ENCODE results near the gene XIRP2. TPM values are rescaled to one million over a fixed set of nuclear protein-coding genes. Genes with fewer than 3 reads are reported as not detected.

The XIRP2 gene
- total RNA-seq, 1 experiment from 2014 or later = not detected

- H3K4me1 Mint-ChIP-seq (ENCODE audit: low read depth, unreplicated experiment) = peaks cover 15% of the 10 kb centered on the region
- no TSS peak for BruUV-seq (replicated peaks)
- TF ChIP-seq CTCF (IDR thresholded peaks at IDR 0.05; ENCODE audit: unreplicated experiment) = no peak
- no peaks in the 10 kb centered on the region for H3K36me3 Mint-ChIP-seq (ENCODE audit: insufficient read depth, unreplicated experiment)
- no peak for DNase-seq
- no peaks in the 10 kb centered on the region for H3K27me3 Mint-ChIP-seq (ENCODE audit: unreplicated experiment)
- CTCF ChIA-PET = interaction anchor here (0.7 kb wide), 1 partner anchor 815 kb away, joined by 3 read pairs; no protein-coding TSS in a partner anchor
- intact Hi-C loops (cut with micrococcal nuclease; ENCODE audit: unreplicated experiment) = no loop called here
- no peak overlapping the region for H3K27ac Mint-ChIP-seq (ENCODE audit: unreplicated experiment)
- peaks cover 5% of the 10 kb centered on the region for H3K9me3 Mint-ChIP-seq (ENCODE audit: low read depth, unreplicated experiment)
- H3K4me3 Mint-ChIP-seq (ENCODE audit: low read depth, unreplicated experiment) = no peak overlapping the region
Measured at GRCh38 chr2:167147271-167147941, 259.1 kb downstream of the XIRP2 start.

GRCh38 chr2:167151894-167152293 lies 263.6 kb downstream of the XIRP2 start:
- no peaks in the 10 kb centered on the region for H3K36me3 Mint-ChIP-seq (ENCODE audit: insufficient read depth, unreplicated experiment)
- DNase-seq = no peak
- no peak overlapping the region for H3K4me3 Mint-ChIP-seq (ENCODE audit: low read depth, unreplicated experiment)
- H3K27ac Mint-ChIP-seq (ENCODE audit: unreplicated experiment) = no peak overlapping the region
- intact Hi-C loops (cut with micrococcal nuclease; ENCODE audit: unreplicated experiment) = no loop called here
- peaks cover 3% of the 10 kb centered on the region for H3K9me3 Mint-ChIP-seq (ENCODE audit: low read depth, unreplicated experiment)
- TF ChIP-seq CTCF (IDR thresholded peaks at IDR 0.05; ENCODE audit: unreplicated experiment) = no peak
- CTCF ChIA-PET = no interaction called here
- no peaks in the 10 kb centered on the region for H3K27me3 Mint-ChIP-seq (ENCODE audit: unreplicated experiment)
- no TSS peak for BruUV-seq (replicated peaks)
- H3K4me1 Mint-ChIP-seq (ENCODE audit: low read depth, unreplicated experiment) = peaks cover 14% of the 10 kb centered on the region

GRCh38 chr2:167157523-167157922 lies 269.2 kb downstream of the XIRP2 start:
- DNase-seq = no peak
- CTCF ChIA-PET = no interaction called here
- H3K4me1 Mint-ChIP-seq (ENCODE audit: low read depth, unreplicated experiment) = peaks cover 7% of the 10 kb centered on the region
- intact Hi-C loops (cut with micrococcal nuclease; ENCODE audit: unreplicated experiment) = no loop called here
- H3K4me3 Mint-ChIP-seq (ENCODE audit: low read depth, unreplicated experiment) = no peak overlapping the region
- TF ChIP-seq CTCF (IDR thresholded peaks at IDR 0.05; ENCODE audit: unreplicated experiment) = no peak
- H3K27me3 Mint-ChIP-seq (ENCODE audit: unreplicated experiment) = no peaks in the 10 kb centered on the region
- H3K27ac Mint-ChIP-seq (ENCODE audit: unreplicated experiment) = no peak overlapping the region
- H3K36me3 Mint-ChIP-seq (ENCODE audit: insufficient read depth, unreplicated experiment) = no peaks in the 10 kb centered on the region
- H3K9me3 Mint-ChIP-seq (ENCODE audit: low read depth, unreplicated experiment) = peaks cover 7% of the 10 kb centered on the region
- no TSS peak for BruUV-seq (replicated peaks)

GRCh38 chr2:167177196-167177595 lies 288.9 kb downstream of the XIRP2 start:
- no peak overlapping the region for H3K4me3 Mint-ChIP-seq (ENCODE audit: low read depth, unreplicated experiment)

More at GRCh38 chr2:167177196-167177595, 288.9 kb downstream of the XIRP2 start:
- H3K36me3 Mint-ChIP-seq (ENCODE audit: insufficient read depth, unreplicated experiment) = no peaks in the 10 kb centered on the region
- no peaks in the 10 kb centered on the region for H3K27me3 Mint-ChIP-seq (ENCODE audit: unreplicated experiment)
- CTCF ChIA-PET = no interaction called here
- no peak overlapping the region for H3K27ac Mint-ChIP-seq (ENCODE audit: unreplicated experiment)
- TF ChIP-seq CTCF (IDR thresholded peaks at IDR 0.05; ENCODE audit: unreplicated experiment) = no peak
- no peaks in the 10 kb centered on the region for H3K4me1 Mint-ChIP-seq (ENCODE audit: low read depth, unreplicated experiment)
- no TSS peak for BruUV-seq (replicated peaks)
- peaks cover 6% of the 10 kb centered on the region for H3K9me3 Mint-ChIP-seq (ENCODE audit: low read depth, unreplicated experiment)
- no peak for DNase-seq
- intact Hi-C loops (cut with micrococcal nuclease; ENCODE audit: unreplicated experiment) = no loop called here

Data from Calu3 (cell line).